KMS-11 (cell line): ENCODE measurements around the gene KSR2.

ENCODE experiments used
- H2AFZ ChIP-seq: fragments of 200-600 bp; sonication (generic); 2 replicates; pipeline ENCODE4 v1.6.1; 2016; ENCODE audit warnings: antibody characterized with exemption, mixed run types, low read depth
- H3K27ac ChIP-seq: fragments of 200-600 bp; sonication (generic); 2 replicates; pipeline ENCODE4 v1.6.1; 2016; ENCODE audit warnings: mild to moderate bottlenecking, mixed run types
- H3K27me3 ChIP-seq: fragments of 200-600 bp; sonication (generic); 2 replicates; pipeline ENCODE4 v1.6.1; 2017; ENCODE audit warnings: mild to moderate bottlenecking, low read depth, mixed run types, moderate library complexity; ENCODE audit not compliant: insufficient read depth
- H3K36me3 ChIP-seq: fragments of 200-600 bp; sonication (generic); 2 replicates; pipeline ENCODE4 v1.6.1; 2017; ENCODE audit warnings: mild to moderate bottlenecking, mixed run types; ENCODE audit not compliant: insufficient read depth
- H3K4me1 ChIP-seq: fragments of 200-600 bp; sonication (generic); 2 replicates; pipeline ENCODE4 v1.6.1; 2016; ENCODE audit warnings: mild to moderate bottlenecking, low read depth, mixed run types; ENCODE audit not compliant: poor library complexity, severe bottlenecking
- H3K4me2 ChIP-seq: fragments of 200-600 bp; sonication (generic); 2 replicates; pipeline ENCODE4 v1.7.0; 2016; ENCODE audit warnings: mild to moderate bottlenecking, mixed run types
- H3K4me3 ChIP-seq: fragments of 200-600 bp; sonication (generic); IDR thresholded peaks from 2 replicates; pipeline ENCODE4 v1.6.1; 2017; ENCODE audit warnings: low read depth, low read length, mixed read lengths; ENCODE audit not compliant: insufficient read depth
- H3K79me2 ChIP-seq: fragments of 200-600 bp; sonication (generic); 2 replicates; pipeline ENCODE4 v1.6.1; 2016; ENCODE audit warnings: low read depth, mixed run types; ENCODE audit not compliant: insufficient read depth
- H3K9ac ChIP-seq: fragments of 200-600 bp; sonication (generic); 2 replicates; pipeline ENCODE4 v1.6.1; 2016; ENCODE audit warnings: mild to moderate bottlenecking, mixed run types
- H4K20me1 ChIP-seq: fragments of 200-600 bp; sonication (generic); 2 replicates; pipeline ENCODE4 v1.6.1; 2016; ENCODE audit warnings: mild to moderate bottlenecking, mixed run types; ENCODE audit not compliant: insufficient read depth
- CTCF ChIP-seq: fragments of 200-600 bp; sonication (generic); conservative IDR thresholded peaks from 2 replicates; pipeline ENCODE4 v1.6.1; 2017; ENCODE audit warnings: low read depth, mild to moderate bottlenecking, antibody characterized with exemption, low read length, moderate library complexity, mixed read lengths

Gene KSR2

GRCh38 chr12:117408161-117408791 is 560.5 kb downstream of the KSR2 start:
- no peak overlapping the region for H3K4me2 ChIP-seq
- no peak overlapping the region for H3K27ac ChIP-seq
- TF ChIP-seq CTCF = no peak
- H2AFZ ChIP-seq = no peak overlapping the region
- no peaks in the 10 kb centered on the region for H3K36me3 ChIP-seq
- H3K4me1 ChIP-seq = no peaks in the 10 kb centered on the region
- H3K9ac ChIP-seq = no peak overlapping the region
- H3K27me3 ChIP-seq = no peaks in the 10 kb centered on the region
- no peak overlapping the region for H3K4me3 ChIP-seq
- no peaks in the 10 kb centered on the region for H4K20me1 ChIP-seq
- no peaks in the 10 kb centered on the region for H3K79me2 ChIP-seq

- Histone ChIP-seq H3K36me3 (no peaks in the 10 kb centered on the region), H3K9ac (no peak overlapping the region), H2AFZ (no peak overlapping the region), H4K20me1 (no peaks in the 10 kb centered on the region), H3K4me1 (no peaks in the 10 kb centered on the region), H3K4me3 (no peak overlapping the region), H3K79me2 (no peaks in the 10 kb centered on the region), H3K27me3 (no peaks in the 10 kb centered on the region), H3K27ac (no peak overlapping the region), H3K4me2 (no peak overlapping the region)
- TF ChIP-seq CTCF = no peak
These were observed 563.9 kb downstream of the KSR2 start for GRCh38 chr12:117404940-117405339.

DNA sequence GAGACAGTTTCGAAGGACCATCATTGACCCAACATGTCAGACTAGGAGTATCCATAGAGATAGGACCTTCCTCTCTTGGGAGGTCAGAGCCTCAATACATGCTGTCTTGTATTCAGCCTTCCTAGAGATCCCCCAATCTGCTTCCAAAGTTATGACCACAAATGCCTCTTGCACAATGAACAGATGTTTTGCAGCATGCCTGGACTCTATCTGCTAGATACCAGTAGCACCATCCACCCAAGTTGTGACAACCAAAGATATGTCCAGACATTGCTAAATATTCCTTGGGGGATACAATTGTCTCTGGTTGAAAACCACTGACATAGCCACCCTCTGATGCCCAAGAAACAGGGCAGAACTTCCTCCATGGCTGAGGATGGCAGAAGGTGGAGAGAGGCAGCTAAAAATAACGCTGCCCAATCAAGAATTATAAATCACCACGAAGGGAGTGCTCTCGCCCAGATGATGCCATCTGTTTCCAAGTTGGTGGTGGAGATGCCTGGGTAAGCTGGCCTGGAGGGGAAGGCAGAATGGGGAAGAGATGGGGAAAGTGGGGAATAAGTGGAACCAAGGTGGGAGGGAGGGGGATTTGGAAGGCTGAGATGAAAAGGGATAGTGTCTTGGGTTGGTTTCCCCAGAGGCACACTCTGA is 564.5 kb downstream of the KSR2 start:
- TF ChIP-seq CTCF = no peak
- H3K79me2 ChIP-seq = no peaks in the 10 kb centered on the region
- no peak overlapping the region for H3K9ac ChIP-seq
- H3K27me3 ChIP-seq = no peaks in the 10 kb centered on the region
- H4K20me1 ChIP-seq = no peaks in the 10 kb centered on the region
- no peaks in the 10 kb centered on the region for H3K36me3 ChIP-seq
- no peak overlapping the region for H3K27ac ChIP-seq
- no peaks in the 10 kb centered on the region for H3K4me1 ChIP-seq
- no peak overlapping the region for H2AFZ ChIP-seq
- no peak overlapping the region for H3K4me2 ChIP-seq
- no peak overlapping the region for H3K4me3 ChIP-seq

GRCh38 chr12:117403586-117404139 is 565.1 kb downstream of the KSR2 start:
- no peaks in the 10 kb centered on the region for H4K20me1 ChIP-seq
- H3K9ac ChIP-seq = no peak overlapping the region
- H3K36me3 ChIP-seq = no peaks in the 10 kb centered on the region
- H3K79me2 ChIP-seq = no peaks in the 10 kb centered on the region
- H3K27ac ChIP-seq = no peak overlapping the region
- TF ChIP-seq CTCF = no peak
- no peak overlapping the region for H2AFZ ChIP-seq
- no peak overlapping the region for H3K4me2 ChIP-seq
- H3K4me3 ChIP-seq = no peak overlapping the region
- H3K4me1 ChIP-seq = no peaks in the 10 kb centered on the region
- H3K27me3 ChIP-seq = no peaks in the 10 kb centered on the region
